HK-2 (cell line): Measurements from ENCODE around the gene PEDS1.
"Not testable (repeated sequence)": the region's sequence is repeated elsewhere in the genome, so short reads cannot be mapped to it uniquely, and the experiment has no call there.

ENCODE experiments used
- DNase-seq: peaks from one replicate; pipeline ENCODE4 v3.0.0-alpha.2; 2018; ENCODE audit not compliant: unreplicated experiment

Gene PEDS1

DNA sequence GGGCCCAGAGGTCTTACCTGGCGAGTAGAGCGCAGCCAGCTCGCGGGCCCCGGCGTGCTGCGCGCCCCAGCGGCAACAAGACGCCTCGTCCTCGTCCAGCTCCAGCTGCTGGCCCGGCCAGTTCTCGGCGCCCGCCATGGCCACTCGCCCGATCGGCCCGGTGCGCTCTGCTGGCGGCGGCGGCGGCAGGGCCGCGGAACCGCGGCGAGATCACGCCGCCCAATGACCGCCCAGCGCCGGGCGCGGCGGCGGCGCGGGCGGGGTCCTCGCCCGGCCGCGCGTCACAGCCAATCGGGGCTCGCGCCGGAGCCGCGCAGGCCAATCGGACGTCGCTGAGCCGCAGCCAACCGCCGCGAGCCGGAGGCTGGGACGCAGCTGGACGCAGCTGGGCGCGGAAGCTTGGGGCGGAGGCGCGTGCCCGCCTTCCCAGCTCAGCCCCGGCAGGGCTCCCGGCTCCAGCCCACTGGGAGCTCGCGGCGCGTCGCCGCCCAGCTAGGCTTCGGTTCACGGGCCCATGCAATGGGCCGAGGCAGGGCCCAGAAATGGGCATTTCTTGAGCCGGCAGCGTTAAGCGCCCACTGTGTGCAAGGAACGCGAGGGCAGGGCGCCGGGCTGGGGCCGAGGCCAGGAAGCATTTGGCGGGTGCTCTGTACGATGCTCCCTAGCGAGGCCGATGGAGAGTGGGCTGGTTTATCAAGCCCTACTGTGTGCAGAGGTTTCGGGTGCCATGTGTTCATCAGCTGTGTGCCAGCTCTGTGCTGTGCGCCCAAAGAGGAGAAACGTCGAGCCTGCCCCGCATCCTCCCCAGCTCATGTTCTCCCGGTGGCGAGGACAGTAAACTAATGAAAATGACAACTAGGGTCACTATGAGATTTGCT lies at the start of gene PEDS1:
Gene PEDS1, minus strand, starts transcription at position 224 of the 878 bp plus-strand sequence. Its CDS starts 86 bp downstream, at position 138.
- DNase-seq, result peak; percentile 93

DNA sequence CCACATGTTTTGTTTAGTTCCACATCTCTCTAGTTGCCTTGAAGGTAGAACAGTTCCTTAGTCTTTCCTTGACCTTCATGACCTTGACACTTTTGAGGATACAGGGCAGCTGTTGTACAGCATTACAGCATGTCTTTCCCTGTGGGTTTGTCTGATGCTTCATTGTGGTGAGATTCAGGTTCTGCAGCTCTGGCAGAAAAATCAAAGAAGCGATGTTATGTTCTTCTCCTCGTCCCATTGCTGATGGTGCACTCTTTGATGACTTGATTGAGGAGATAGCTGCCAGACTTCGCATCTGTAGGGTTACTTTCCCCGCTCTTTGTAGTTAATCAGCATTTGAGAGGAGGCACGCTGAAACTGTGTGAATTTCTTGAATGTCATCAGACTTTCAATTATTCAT lies 49.2 kb upstream of the PEDS1 start:
- DNase-seq, result no peak

- not testable (repeated sequence) for DNase-seq
These were observed 48.2 kb upstream of the PEDS1 start for GRCh38 chr20:50201710-50202109.

DNA sequence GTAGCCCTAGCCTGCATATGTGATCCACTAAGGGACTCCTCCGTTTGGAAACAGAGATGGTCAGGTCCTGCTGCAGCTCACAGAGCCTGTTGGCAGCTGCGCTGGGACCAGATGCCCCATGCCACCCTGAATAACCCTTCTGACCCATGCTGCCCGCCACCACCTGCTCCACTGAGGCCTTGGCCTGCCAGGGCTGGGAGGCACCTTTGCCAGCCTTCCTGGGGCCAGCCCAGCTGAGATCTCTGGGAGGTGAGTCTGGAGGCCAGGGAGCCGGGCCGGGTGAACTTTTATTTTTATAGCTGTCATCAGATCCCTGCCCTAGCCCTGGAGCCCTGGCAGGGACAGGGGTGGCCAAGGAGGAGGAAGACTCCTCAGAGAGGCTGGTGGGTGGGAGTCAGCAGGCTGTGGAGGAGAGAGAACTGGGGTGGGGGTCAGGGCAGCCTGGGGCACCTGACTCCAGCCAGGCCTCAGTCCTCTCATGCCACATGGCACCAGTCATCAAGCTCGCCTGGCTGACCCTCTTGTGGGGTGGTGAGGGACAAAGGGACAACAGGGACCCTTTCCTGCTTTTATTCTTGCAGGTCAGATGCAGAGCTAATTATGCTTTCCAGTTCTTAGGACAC lies 47.1 kb upstream of the PEDS1 start:
- no peak for DNase-seq

- DNase-seq, result no peak
These were observed 46.2 kb upstream of the PEDS1 start for GRCh38 chr20:50199703-50200102.

- DNase-seq, result no peak
These were observed 45.2 kb upstream of the PEDS1 start for GRCh38 chr20:50198716-50199115.

- no peak for DNase-seq
These were observed 44.7 kb upstream of the PEDS1 start for GRCh38 chr20:50198180-50198666.

- no peak for DNase-seq
These were observed 44.1 kb upstream of the PEDS1 start for GRCh38 chr20:50197463-50198179.

- no peak for DNase-seq
These were observed 43.4 kb upstream of the PEDS1 start for GRCh38 chr20:50196896-50197295.

- no peak for DNase-seq
These were observed 42.7 kb upstream of the PEDS1 start for GRCh38 chr20:50196248-50196647.

DNA sequence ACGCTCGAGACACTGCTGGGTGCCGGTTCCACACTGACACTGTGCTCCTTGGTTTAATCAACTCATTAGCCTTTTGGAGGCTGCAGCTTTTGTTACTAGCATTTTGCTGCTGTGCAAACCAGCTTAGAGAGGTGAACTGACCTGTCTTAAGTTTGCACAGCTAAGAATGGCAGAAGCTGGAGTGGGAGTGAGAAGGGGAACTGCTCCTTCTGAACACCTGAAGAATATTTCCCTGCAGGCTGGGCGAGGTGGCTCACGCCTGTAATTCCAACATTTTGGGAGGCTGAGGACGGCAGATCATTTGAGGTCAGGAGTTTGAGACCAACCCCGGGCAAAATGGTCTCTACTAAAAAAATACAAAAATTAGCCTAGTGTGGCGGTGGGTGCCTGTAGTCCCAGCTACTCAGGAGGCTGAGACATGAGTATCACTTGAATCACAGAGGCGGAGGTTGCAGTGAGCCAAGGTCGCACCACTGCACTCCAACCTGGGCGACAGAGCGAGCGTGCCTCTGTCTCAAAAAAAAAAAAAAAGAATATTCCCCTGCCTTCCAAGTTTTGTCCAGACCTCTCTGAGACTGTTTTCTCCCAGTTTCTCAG lies 42.1 kb upstream of the PEDS1 start:
- no peak for DNase-seq

GRCh38 chr20:50194831-50195523 lies 41.5 kb upstream of the PEDS1 start:
- no peak for DNase-seq

GRCh38 chr20:50194422-50194830 lies 40.9 kb upstream of the PEDS1 start:
- DNase-seq, result no peak

- no peak for DNase-seq
These were observed 40.4 kb upstream of the PEDS1 start for GRCh38 chr20:50193836-50194421.

DNA sequence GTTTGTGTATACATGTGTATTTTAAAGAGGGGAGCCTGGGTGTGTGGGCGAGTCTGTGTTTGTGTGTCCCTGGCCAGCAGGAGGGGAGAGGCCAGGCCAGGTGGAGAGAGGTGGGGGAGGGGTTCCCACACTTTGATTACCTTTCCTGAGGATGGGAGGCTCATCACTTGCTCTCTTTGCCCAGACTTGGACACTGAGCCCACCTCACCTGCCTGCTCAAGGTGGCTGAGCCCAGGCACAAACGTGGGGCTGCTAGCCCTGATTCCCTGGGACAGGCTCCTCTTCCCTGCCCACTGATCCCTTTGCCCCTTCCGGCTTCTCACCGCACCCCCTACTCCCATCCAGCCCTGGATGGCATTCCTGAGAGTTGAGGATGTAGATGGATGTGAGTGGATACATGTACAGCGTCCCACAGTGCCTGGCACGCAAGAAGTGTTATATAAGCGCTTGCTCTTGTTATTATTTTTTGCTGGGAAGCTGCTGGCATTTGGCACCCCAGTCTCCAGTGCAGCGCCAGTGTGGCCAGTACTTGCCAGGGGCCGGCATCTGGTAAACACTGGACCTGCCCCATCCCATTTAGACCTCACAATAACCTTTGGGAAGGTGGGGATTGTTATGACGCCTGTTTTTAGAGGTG lies 39.8 kb upstream of the PEDS1 start:
- DNase-seq, result no peak

GRCh38 chr20:50192364-50193198 lies 39.1 kb upstream of the PEDS1 start:
- peak; percentile 83 for DNase-seq

GRCh38 chr20:50191544-50192363 lies 38.2 kb upstream of the PEDS1 start:
- peak; percentile 72 for DNase-seq

- DNase-seq, result peak; percentile 77
These were observed 37.6 kb upstream of the PEDS1 start for GRCh38 chr20:50191065-50191543.
